ENCODE results near the gene SNX27. TPM values are rescaled to one million over a fixed set of nuclear protein-coding genes. Genes with fewer than 3 reads are reported as not detected.

SNX27 gene
- polyA plus RNA-seq, 3 donors, result 40.1 to 57.1 (median 47.6) TPM

DNA sequence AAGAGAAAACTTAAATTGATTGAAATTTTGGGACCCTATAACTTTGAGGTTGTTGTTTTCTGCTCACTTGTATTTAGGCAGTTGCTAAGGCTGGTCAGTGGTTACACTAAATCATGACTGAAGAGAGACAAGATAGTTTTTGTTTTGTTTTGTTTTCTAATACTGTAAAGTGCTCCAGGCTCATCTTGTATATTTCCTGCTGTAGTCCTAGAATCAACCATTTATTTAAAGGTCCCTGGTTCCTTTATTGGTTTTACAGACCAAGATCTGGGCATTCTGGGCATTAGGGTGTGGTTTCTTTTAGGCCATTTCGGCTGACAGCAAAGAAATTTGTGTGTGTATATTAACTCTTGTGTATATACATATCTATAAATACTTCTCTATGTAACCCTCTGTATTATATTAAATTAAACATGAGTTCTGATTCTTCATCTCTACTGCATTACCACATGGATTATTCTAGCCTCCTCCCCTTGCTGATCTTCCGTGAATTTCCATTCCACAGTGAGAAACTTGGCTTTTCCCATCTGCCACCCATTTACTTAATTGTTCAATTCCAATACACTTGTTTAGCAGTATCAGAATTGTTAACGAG lies 15.0 kb downstream of the SNX27 start:
- Mint-ChIP-seq H3K27ac (peak overlapping the region in 3 of 7 donors; percentile 23 to 67 (median 28)), H3K9me3 (no peaks in the 10 kb centered on the region), H3K4me3 (no peak overlapping the region), H3K27me3 (ENCODE audit: low read depth in 3 of 3) (no peaks in the 10 kb centered on the region), H3K4me1 (peaks cover 7% of the 10 kb centered on the region), H3K36me3 (peaks cover 19 to 42% of the 10 kb centered on the region in 2 donors)
- Histone ChIP-seq H3K27ac (ENCODE audit: low read depth in 1 of 2, low read length in 2 of 2) (no peak overlapping the region), H3K36me3 (replicated peaks in 1 of 2; ENCODE audit: control insufficient read depth in 1 of 2, insufficient read depth in 2 of 2, low read length in 2 of 2) (peaks cover 9 to 21% of the 10 kb centered on the region in 2 donors), H2AFZ (ENCODE audit: insufficient read depth, low read depth, low read length, poor library complexity, severe bottlenecking) (no peak overlapping the region), H3K4me2 (replicated peaks; ENCODE audit: extremely low read depth, low read length, poor library complexity, severe bottlenecking) (no peak overlapping the region), H3K79me2 (ENCODE audit: insufficient read depth, low read length) (peaks cover 98% of the 10 kb centered on the region), H3K9me3 (replicated peaks in 1 of 2; ENCODE audit: control insufficient read depth in 1 of 2, insufficient read depth in 1 of 2, low read length in 2 of 2) (no peaks in the 10 kb centered on the region), H3K27me3 (ENCODE audit: control insufficient read depth in 2 of 2, insufficient read depth in 2 of 2, low read length in 2 of 2) (no peaks in the 10 kb centered on the region), H4K20me1 (ENCODE audit: insufficient read depth, low read length) (peaks cover 91% of the 10 kb centered on the region), H3K4me1 (ENCODE audit: control insufficient read depth in 1 of 2, insufficient read depth in 2 of 2, low read length in 2 of 2) (peaks cover 0 to 3% of the 10 kb centered on the region in 2 donors), H3K9ac (ENCODE audit: insufficient read depth, low read length, poor library complexity, severe bottlenecking) (no peak overlapping the region), H3K4me3 (replicated peaks in 1 of 3; ENCODE audit: low read depth in 2 of 3, low read length in 3 of 3) (no peak overlapping the region)
- TF ChIP-seq, protein P1, sequence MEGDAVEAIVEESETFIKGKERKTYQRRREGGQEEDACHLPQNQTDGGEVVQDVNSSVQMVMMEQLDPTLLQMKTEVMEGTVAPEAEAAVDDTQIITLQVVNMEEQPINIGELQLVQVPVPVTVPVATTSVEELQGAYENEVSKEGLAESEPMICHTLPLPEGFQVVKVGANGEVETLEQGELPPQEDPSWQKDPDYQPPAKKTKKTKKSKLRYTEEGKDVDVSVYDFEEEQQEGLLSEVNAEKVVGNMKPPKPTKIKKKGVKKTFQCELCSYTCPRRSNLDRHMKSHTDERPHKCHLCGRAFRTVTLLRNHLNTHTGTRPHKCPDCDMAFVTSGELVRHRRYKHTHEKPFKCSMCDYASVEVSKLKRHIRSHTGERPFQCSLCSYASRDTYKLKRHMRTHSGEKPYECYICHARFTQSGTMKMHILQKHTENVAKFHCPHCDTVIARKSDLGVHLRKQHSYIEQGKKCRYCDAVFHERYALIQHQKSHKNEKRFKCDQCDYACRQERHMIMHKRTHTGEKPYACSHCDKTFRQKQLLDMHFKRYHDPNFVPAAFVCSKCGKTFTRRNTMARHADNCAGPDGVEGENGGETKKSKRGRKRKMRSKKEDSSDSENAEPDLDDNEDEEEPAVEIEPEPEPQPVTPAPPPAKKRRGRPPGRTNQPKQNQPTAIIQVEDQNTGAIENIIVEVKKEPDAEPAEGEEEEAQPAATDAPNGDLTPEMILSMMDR (IDR thresholded peaks at IDR 0.05), result no peak
- intact Hi-C loops (cut with micrococcal nuclease), result no loop called here
- no peak for DNase-seq
- 89% methylated on average over 1 of the region's 3 CpGs for WGBS (ENCODE audit: insufficient coverage)

DNA sequence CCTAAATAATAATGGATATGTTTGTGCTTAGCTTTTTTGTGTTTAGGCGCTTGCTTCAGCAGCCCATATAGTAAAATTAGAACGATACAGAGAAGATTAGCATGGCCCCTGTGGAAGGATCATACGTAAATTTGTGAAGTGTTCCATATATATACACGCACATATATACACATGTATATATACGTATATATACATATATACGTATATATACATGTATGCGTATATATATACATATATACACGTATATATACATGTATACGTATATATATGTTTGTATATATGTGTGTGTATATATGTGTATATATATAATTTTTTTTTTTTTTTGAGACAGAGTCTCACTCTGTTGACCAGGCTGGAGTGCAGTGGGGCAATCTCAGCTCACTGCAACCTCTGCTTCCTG lies 17.4 kb downstream of the SNX27 start:
- Histone ChIP-seq H3K9me3 (replicated peaks in 1 of 2; ENCODE audit: control insufficient read depth in 1 of 2, insufficient read depth in 1 of 2, low read length in 2 of 2) (no peaks in the 10 kb centered on the region), H3K4me1 (ENCODE audit: control insufficient read depth in 1 of 2, insufficient read depth in 2 of 2, low read length in 2 of 2) (no peaks in the 10 kb centered on the region), H3K4me3 (replicated peaks in 1 of 3; ENCODE audit: low read depth in 2 of 3, low read length in 3 of 3) (no peak overlapping the region), H3K36me3 (replicated peaks in 1 of 2; ENCODE audit: control insufficient read depth in 1 of 2, insufficient read depth in 2 of 2, low read length in 2 of 2) (peaks cover 15 to 28% of the 10 kb centered on the region in 2 donors), H3K27me3 (ENCODE audit: control insufficient read depth in 2 of 2, insufficient read depth in 2 of 2, low read length in 2 of 2) (no peaks in the 10 kb centered on the region), H2AFZ (ENCODE audit: insufficient read depth, low read depth, low read length, poor library complexity, severe bottlenecking) (no peak overlapping the region), H3K4me2 (replicated peaks; ENCODE audit: extremely low read depth, low read length, poor library complexity, severe bottlenecking) (no peak overlapping the region), H3K9ac (ENCODE audit: insufficient read depth, low read length, poor library complexity, severe bottlenecking) (no peak overlapping the region), H3K79me2 (ENCODE audit: insufficient read depth, low read length) (peaks cover 97% of the 10 kb centered on the region), H3K27ac (ENCODE audit: low read depth in 1 of 2, low read length in 2 of 2) (no peak overlapping the region), H4K20me1 (ENCODE audit: insufficient read depth, low read length) (peaks cover 92% of the 10 kb centered on the region)
- H3K27me3 Mint-ChIP-seq (ENCODE audit: low read depth in 3 of 3), result no peaks in the 10 kb centered on the region
- WGBS (ENCODE audit: insufficient coverage), result no CpG with 5 or more reads among the region's 9 CpGs
- no peak overlapping the region for H3K4me3 Mint-ChIP-seq
- intact Hi-C loops (cut with micrococcal nuclease), result no loop called here
- no peaks in the 10 kb centered on the region for H3K9me3 Mint-ChIP-seq
- peaks cover 20 to 48% of the 10 kb centered on the region in 2 donors for H3K36me3 Mint-ChIP-seq
- peaks cover 8% of the 10 kb centered on the region for H3K4me1 Mint-ChIP-seq
- peak overlapping the region in 1 of 7 donors; percentile 55 for H3K27ac Mint-ChIP-seq
- DNase-seq, result no peak
- TF ChIP-seq, protein P1 (IDR thresholded peaks at IDR 0.05), result no peak
